ENCODE measurements around the gene CAST.

CAST gene, protein sequence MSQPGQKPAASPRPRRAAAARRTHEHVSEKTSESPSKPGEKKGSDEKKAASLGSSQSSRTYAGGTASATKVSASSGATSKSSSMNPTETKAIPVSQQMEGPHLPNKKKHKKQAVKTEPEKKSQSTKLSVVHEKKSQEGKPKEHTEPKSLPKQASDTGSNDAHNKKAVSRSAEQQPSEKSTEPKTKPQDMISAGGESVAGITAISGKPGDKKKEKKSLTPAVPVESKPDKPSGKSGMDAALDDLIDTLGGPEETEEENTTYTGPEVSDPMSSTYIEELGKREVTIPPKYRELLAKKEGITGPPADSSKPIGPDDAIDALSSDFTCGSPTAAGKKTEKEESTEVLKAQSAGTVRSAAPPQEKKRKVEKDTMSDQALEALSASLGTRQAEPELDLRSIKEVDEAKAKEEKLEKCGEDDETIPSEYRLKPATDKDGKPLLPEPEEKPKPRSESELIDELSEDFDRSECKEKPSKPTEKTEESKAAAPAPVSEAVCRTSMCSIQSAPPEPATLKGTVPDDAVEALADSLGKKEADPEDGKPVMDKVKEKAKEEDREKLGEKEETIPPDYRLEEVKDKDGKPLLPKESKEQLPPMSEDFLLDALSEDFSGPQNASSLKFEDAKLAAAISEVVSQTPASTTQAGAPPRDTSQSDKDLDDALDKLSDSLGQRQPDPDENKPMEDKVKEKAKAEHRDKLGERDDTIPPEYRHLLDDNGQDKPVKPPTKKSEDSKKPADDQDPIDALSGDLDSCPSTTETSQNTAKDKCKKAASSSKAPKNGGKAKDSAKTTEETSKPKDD

DNA sequence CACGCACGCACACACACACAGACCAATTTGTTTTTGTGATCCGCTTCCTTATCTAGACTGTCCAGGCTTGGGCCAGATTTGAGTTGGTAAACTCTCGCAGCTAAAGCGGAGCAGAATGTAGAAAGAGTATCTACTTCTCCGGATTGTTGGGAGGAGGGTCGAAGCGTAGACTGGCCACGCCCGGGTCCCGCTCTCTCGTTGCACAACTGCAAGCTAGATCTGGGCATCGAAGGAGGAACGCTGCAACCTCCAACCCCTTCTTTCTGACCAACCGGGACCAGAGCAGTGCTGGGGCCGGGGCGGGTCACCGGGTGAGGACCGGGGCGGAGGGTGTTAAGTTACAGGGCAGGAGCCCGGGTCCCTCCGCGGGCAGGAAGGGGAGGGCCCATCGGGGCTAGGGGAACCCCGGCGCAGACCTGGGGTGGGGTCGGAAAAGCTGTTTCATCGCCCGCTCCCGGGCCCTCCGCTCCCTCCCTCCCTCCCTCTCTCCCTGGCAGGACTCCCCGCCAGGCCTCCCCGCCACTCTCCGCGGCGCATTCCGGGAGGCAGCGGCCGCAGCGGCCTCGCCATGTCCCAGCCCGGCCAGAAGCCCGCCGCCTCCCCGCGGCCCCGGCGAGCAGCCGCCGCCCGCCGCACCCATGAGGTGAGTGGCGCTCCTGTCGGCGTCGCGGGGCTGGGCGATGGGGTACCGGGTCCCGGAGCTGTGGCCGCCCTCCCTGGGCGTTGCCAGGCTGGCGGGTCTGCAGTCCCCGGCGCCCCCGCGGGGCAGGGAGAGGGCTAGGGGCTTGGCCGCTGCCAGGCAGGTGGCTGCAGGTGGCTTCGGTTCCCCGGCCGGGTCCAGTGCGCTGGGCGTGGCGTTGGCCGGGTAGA is at the start of gene CAST:
TSS of gene CAST (plus strand) at position 522 of the 870 bp plus-strand sequence. CDS start at position 569, 47 bp downstream.
- TF ChIP-seq GATA2 (IDR thresholded peaks at IDR 0.05; ENCODE audit: low read depth, low read length) (no peak), GATA3 (IDR thresholded peaks at IDR 0.05; ENCODE audit: low read depth, low read length) (no peak)

DNA sequence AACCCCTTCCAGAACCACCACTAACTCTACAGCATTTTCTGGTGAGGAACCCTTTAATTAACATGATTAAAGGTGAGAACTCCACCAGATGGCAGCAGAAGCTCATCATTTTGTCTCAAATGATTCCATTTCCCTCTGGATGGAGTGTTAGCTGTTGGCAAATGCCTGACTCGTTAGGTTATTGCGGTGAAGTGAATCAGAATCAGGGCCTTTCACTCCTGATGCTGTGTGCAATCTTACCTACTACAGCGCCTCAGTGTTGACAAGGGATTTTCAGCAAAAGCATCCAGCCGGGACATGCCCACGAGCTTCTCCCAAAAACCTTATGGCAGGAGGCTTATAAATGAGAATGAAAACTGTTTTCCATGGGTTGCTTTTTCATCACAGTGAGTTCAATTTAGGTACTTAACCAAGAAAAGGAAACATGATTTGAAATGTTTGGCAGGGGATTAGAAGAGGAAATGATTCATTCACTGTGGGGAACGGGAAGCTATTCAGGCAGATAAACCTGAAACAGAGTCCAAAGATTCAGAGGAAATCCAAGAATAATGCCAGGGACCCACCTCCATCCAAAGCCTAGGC is 48.0 kb upstream of the CAST start:
- no peak for TF ChIP-seq GATA3 (IDR thresholded peaks at IDR 0.05; ENCODE audit: low read depth, low read length)
- TF ChIP-seq GATA2 (IDR thresholded peaks at IDR 0.05; ENCODE audit: low read depth, low read length), result no peak

DNA sequence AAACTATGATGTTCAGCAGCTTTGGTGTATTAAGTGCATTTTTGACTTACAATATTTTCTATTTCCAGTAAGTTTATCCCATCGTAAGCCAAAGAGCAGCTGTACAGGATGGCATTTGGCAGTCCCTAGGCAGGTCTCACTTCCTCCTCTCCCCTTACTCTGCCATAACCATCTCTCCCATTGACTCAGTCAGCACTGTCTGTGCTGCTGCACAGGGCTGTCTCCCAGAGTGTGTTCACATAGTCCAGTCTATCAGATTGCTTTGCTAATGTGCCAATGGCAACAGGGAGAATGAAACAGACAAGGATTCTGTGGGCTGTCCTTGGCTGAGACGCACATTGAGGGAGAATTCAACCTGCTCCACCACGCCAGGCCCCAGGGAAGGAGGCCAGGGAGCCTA is 47.0 kb upstream of the CAST start:
- TF ChIP-seq GATA2 (IDR thresholded peaks at IDR 0.05; ENCODE audit: low read depth, low read length) (no peak), GATA3 (IDR thresholded peaks at IDR 0.05; ENCODE audit: low read depth, low read length) (no peak)

DNA sequence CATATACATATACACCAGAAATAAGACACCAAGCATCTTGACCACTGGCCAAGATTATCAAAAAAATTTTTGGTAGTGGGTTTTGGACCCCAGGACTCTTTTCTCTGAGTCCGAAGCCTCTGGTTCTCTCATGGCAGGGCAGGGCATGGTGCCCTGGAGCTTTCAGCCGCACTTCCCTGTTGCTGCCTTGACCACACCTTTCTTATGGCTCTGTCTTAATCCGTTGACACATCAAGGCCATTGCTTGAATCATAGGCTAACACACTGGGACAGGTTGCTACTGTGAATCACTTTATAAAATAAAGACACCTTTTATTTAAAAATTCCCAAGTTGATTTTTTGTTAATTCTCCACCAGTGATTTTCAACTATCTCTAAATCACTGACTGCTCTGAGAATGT is 45.4 kb upstream of the CAST start:
- TF ChIP-seq GATA2 (IDR thresholded peaks at IDR 0.05; ENCODE audit: low read depth, low read length), result no peak
- TF ChIP-seq GATA3 (IDR thresholded peaks at IDR 0.05; ENCODE audit: low read depth, low read length), result no peak

DNA sequence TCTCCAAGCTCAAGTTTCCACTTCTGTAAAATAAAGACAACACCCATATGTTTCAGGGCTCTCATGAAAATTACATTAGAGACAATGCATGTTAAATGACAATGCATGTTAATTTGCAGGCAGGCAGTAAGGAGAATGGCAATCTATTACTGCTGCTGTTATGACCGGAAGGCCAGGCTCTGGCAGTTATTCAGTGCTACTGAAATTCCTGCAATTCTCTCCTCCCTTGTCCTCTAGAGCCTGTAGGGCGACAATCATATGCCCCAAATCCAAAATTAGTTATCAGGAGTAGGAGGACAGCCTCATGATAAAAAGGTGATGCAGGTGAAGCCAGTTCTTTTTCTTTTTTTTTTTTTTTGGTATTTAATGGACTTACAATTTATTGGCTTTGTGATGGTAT is 42.2 kb upstream of the CAST start:
- TF ChIP-seq GATA3 (IDR thresholded peaks at IDR 0.05; ENCODE audit: low read depth, low read length) (no peak), GATA2 (IDR thresholded peaks at IDR 0.05; ENCODE audit: low read depth, low read length) (no peak)

DNA sequence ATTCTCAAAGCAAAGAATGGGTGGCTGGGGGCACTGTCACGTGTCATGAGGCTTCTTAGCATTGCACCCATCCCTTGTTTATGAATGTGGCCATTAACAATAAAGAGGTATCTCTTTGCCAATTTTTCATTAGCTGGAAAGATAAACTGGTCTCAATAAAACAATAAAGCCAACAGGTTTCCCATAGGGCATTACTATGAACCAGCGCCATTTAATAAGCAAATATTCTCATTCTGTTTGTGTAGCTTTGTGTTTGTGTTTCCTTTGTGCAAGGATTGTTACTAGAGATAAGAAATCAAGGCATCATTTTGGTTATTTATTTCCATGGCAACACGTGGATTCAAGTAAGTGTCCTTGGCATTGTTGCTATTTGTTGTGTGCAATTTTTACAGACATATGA is 37.6 kb upstream of the CAST start:
- TF ChIP-seq GATA3 (IDR thresholded peaks at IDR 0.05; ENCODE audit: low read depth, low read length) (no peak), GATA2 (IDR thresholded peaks at IDR 0.05; ENCODE audit: low read depth, low read length) (no peak)

DNA sequence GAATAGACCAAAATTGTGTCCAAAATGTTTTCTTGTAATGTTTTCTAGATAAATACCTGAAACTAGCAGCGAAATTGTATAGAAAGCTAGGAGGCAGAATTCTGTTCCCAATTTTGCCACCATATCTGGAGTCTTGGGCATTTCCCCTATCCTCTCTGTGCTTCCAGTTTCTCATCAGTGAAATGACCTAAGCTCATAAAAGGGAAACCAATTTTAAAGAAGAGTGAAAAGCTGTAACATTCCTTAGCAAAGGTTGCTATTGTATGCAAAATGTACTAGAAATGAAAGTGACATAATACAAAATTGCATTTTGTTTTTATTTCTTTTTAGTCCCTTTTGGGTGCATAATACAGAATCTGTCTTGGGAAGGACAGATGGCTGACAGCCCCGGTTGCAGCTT is 36.8 kb upstream of the CAST start:
- no peak for TF ChIP-seq GATA2 (IDR thresholded peaks at IDR 0.05; ENCODE audit: low read depth, low read length)
- no peak for TF ChIP-seq GATA3 (IDR thresholded peaks at IDR 0.05; ENCODE audit: low read depth, low read length)

DNA sequence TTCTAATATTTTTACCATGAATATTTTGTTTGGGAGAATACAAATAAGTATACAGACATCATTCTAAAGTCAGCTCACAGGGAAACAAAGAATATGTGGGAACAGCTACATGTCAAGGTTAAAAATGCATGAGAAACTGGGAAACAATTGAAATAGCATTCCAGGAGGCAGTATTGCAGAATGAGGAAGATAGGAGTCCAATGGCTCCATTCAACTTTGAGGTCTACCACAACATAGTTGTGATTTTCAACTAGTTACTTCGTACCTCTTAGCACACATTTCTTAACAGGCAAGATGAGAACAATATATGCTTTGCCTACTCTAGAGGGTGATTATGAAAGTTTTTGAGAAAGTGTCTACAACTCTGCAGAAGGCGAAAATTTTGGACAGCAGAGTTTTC is 35.2 kb upstream of the CAST start:
- no peak for TF ChIP-seq GATA2 (IDR thresholded peaks at IDR 0.05; ENCODE audit: low read depth, low read length)
- no peak for TF ChIP-seq GATA3 (IDR thresholded peaks at IDR 0.05; ENCODE audit: low read depth, low read length)

DNA sequence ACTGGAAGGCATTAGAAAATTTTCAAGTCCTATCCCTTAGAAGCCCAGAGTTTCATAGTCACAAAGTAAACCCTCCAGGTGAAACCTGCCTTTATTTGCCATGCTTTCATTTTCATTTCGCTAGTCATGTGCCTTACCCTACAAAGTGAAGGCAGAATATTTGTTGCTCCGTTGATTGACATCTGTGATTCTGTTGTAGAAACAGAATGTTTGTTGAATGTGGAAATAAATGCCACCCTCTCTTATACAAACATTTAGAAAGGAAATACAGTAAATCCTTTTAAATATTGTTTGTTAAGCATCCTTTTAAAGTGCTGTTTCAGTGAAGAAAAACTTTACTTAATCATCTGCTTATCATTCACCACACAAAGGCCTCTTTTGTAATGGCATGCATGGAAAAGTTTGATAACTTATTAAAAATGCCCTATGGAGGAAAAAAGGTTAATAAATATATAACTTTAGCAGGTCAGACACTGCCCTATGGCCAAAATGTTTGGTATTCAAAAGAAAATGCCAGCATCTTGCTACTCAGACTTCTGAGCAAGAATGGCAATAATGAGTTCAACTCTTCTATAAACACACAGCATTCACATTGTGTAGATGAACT is 34.3 kb upstream of the CAST start:
- no peak for TF ChIP-seq GATA3 (IDR thresholded peaks at IDR 0.05; ENCODE audit: low read depth, low read length)
- TF ChIP-seq GATA2 (IDR thresholded peaks at IDR 0.05; ENCODE audit: low read depth, low read length), result no peak

DNA sequence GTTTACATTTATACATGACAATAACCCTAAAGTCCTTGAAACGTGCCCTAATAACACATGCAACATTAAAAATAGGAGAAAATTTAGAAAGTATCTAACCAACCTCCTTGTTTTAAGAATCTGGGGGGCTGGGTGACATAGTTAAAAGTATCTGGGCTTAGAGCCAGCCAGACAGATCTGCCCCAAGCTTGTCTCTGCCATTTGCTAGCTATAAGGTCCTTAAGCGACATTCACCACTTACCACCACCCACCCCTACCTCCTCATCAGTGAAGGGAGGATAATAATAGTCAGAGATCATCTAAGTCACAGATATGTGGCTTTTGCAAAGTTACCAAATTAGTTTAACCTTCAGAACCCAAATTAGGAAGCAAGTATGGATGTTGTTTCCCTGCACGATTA is 33.8 kb upstream of the CAST start:
- no peak for TF ChIP-seq GATA2 (IDR thresholded peaks at IDR 0.05; ENCODE audit: low read depth, low read length)
- no peak for TF ChIP-seq GATA3 (IDR thresholded peaks at IDR 0.05; ENCODE audit: low read depth, low read length)

DNA sequence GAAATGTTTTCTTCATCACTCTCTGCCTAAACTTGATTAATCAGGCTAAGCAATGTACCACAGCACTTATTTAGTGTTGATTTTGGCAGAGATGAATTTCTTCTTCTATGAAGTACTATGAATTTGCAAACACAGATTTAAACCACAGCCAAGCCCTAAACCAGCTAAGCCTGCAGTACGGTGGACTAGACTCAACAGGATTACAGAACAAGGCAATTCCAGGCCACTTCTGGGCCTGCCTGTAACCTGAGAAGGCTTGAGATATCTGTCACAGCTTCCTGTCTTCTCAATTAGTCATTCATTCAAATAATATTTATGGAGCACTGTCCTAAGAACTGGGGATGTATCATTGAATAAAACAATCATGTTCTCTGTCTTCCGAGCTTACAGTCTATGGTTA is 32.4 kb upstream of the CAST start:
- TF ChIP-seq GATA2 (IDR thresholded peaks at IDR 0.05; ENCODE audit: low read depth, low read length), result no peak
- TF ChIP-seq GATA3 (IDR thresholded peaks at IDR 0.05; ENCODE audit: low read depth, low read length), result no peak

DNA sequence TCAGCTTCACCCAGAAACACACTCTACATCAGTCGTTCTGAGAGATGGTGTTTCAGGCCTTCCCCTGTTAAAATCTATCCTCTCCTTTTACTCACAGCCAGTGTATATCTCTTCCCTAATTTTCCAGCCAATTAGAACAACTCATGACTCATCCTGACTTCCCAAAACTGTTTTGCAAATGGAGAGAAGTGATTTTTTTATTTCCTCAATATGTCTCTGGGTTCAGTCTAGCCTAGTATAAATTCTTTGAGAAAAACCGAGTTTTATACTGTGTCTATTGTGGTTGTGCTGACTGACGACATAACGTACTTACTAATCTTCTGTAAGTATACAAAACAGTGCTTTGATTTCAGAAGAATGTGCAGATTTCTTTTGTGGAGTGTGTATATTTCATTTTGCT is 28.4 kb upstream of the CAST start:
- no peak for TF ChIP-seq GATA2 (IDR thresholded peaks at IDR 0.05; ENCODE audit: low read depth, low read length)

DNA sequence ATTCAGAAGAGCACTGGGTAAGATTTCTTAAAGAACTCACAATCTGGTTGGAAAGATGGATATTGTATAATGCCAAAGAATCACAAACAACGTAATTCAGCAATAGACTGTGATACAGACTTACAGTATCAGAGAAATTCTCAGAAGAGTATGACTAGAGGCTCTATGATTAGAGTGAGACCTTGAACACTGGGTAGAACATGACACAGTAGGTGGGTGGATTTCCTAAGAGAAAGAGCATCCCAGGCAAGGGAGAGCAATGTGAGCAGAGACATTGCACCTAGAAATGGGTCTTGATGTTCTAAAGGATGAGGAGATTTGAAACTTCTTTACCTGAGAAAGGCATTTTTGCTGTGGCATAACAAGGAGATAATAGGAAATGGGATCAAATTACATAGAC is 27.3 kb upstream of the CAST start:
- TF ChIP-seq GATA3 (IDR thresholded peaks at IDR 0.05; ENCODE audit: low read depth, low read length) (no peak), GATA2 (IDR thresholded peaks at IDR 0.05; ENCODE audit: low read depth, low read length) (no peak)

All from SH-SY5Y (cell line).